Nephron progenitor cell (in vitro differentiated cells): ENCODE measurements around the gene GJB4.

ENCODE experiments used
- DNase-seq: peaks from one replicate; pipeline ENCODE4 v3.0.0; 2021
- H3K27ac Mint-ChIP-seq: 2 replicates; pipeline ENCODE4 v1.8.0; 2021; ENCODE audit warnings: mild to moderate bottlenecking, moderate library complexity, mixed read lengths
- H3K27me3 Mint-ChIP-seq: 2 replicates; pipeline ENCODE4 v1.8.0; 2021; ENCODE audit warnings: mild to moderate bottlenecking, low read depth, mixed read lengths; ENCODE audit not compliant: poor library complexity
- H3K36me3 Mint-ChIP-seq: 2 replicates; pipeline ENCODE4 v1.8.0; 2021; ENCODE audit warnings: low read depth, mixed read lengths
- H3K4me1 Mint-ChIP-seq: 2 replicates; pipeline ENCODE4 v1.8.0; 2021; ENCODE audit warnings: mixed read lengths
- H3K4me3 Mint-ChIP-seq: 2 replicates; pipeline ENCODE4 v1.8.0; 2021; ENCODE audit warnings: mild to moderate bottlenecking, moderate library complexity, mixed read lengths
- H3K9me3 Mint-ChIP-seq: 2 replicates; pipeline ENCODE4 v1.8.0; 2021; ENCODE audit warnings: mild to moderate bottlenecking, moderate library complexity, mixed read lengths
- CTCF ChIP-seq: fragments of 200-600 bp; sonication (generic); IDR thresholded peaks from 2 replicates; pipeline ENCODE4 v1.5.0; 2021; ENCODE audit warnings: antibody characterized with exemption

GJB4 gene

GRCh38 chr1:34744851-34745250 is 14.7 kb upstream of the GJB4 start:
- no peak for TF ChIP-seq CTCF
- Mint-ChIP-seq H3K9me3 (no peaks in the 10 kb centered on the region), H3K27me3 (peaks cover 34% of the 10 kb centered on the region), H3K4me1 (peaks cover 5% of the 10 kb centered on the region), H3K4me3 (no peak overlapping the region), H3K36me3 (no peaks in the 10 kb centered on the region), H3K27ac (no peak overlapping the region)
- DNase-seq, result no peak

- no peak for TF ChIP-seq CTCF
- no peaks in the 10 kb centered on the region for H3K4me1 Mint-ChIP-seq
- no peak overlapping the region for H3K27ac Mint-ChIP-seq
- no peak for DNase-seq
- H3K9me3 Mint-ChIP-seq, result no peaks in the 10 kb centered on the region
- peaks cover 38% of the 10 kb centered on the region for H3K27me3 Mint-ChIP-seq
- H3K36me3 Mint-ChIP-seq, result no peaks in the 10 kb centered on the region
- H3K4me3 Mint-ChIP-seq, result no peak overlapping the region
Measured at GRCh38 chr1:34745666-34746065, 13.9 kb upstream of the GJB4 start.

GRCh38 chr1:34746101-34746500 is 13.4 kb upstream of the GJB4 start:
- TF ChIP-seq CTCF, result no peak
- Mint-ChIP-seq H3K36me3 (no peaks in the 10 kb centered on the region), H3K4me3 (no peak overlapping the region), H3K27ac (no peak overlapping the region), H3K27me3 (peaks cover 39% of the 10 kb centered on the region), H3K9me3 (no peaks in the 10 kb centered on the region), H3K4me1 (no peaks in the 10 kb centered on the region)
- DNase-seq, result no peak

GRCh38 chr1:34746785-34747637 is 12.5 kb upstream of the GJB4 start:
- H3K4me1 Mint-ChIP-seq, result no peaks in the 10 kb centered on the region
- H3K4me3 Mint-ChIP-seq, result no peak overlapping the region
- no peak for DNase-seq
- H3K9me3 Mint-ChIP-seq, result no peaks in the 10 kb centered on the region
- H3K36me3 Mint-ChIP-seq, result no peaks in the 10 kb centered on the region
- H3K27ac Mint-ChIP-seq, result no peak overlapping the region
- peaks cover 43% of the 10 kb centered on the region for H3K27me3 Mint-ChIP-seq
- TF ChIP-seq CTCF, result no peak

- H3K27me3 Mint-ChIP-seq, result peaks cover 39% of the 10 kb centered on the region
- H3K9me3 Mint-ChIP-seq, result no peaks in the 10 kb centered on the region
Measured at GRCh38 chr1:34747638-34747941, 11.9 kb upstream of the GJB4 start.

More at GRCh38 chr1:34747638-34747941, 11.9 kb upstream of the GJB4 start:
- DNase-seq, result no peak
- no peaks in the 10 kb centered on the region for H3K4me1 Mint-ChIP-seq
- TF ChIP-seq CTCF, result no peak
- H3K4me3 Mint-ChIP-seq, result no peak overlapping the region
- no peak overlapping the region for H3K27ac Mint-ChIP-seq
- H3K36me3 Mint-ChIP-seq, result no peaks in the 10 kb centered on the region
